Endodermal cell (in vitro differentiated cells): ENCODE measurements around the gene SHISA3. TPM values are rescaled to one million over a fixed set of nuclear protein-coding genes. Genes with fewer than 3 reads are reported as not detected.

Experiments used
- DNase-seq: peaks from one replicate; pipeline ENCODE4 v3.0.0-alpha.2; 2017
- H3K27ac ChIP-seq: 2 replicates; pipeline ENCODE4 v1.5.1; 2013; ENCODE audit warnings: mild to moderate bottlenecking, low read depth, low read length, moderate library complexity
- H3K27me3 ChIP-seq: 2 replicates; pipeline ENCODE4 v1.6.1; 2013; ENCODE audit warnings: mild to moderate bottlenecking, low read length, moderate library complexity; ENCODE audit not compliant: insufficient read depth, control insufficient read depth, poor library complexity, severe bottlenecking
- H3K36me3 ChIP-seq: 2 replicates; pipeline ENCODE4 v1.7.0; 2013; ENCODE audit warnings: mild to moderate bottlenecking, low read length, moderate library complexity; ENCODE audit not compliant: control insufficient read depth, insufficient read depth
- H3K4me1 ChIP-seq: one replicate; pipeline ENCODE4 v1.7.0; 2013; ENCODE audit warnings: low read length; ENCODE audit not compliant: control insufficient read depth, insufficient read depth
- H3K4me3 ChIP-seq: 2 replicates; pipeline ENCODE4 v1.5.1; 2013; ENCODE audit warnings: mild to moderate bottlenecking, low read length, moderate library complexity
- H3K9ac ChIP-seq: 2 replicates; pipeline ENCODE4 v1.6.1; 2013; ENCODE audit warnings: mild to moderate bottlenecking, low read length, moderate library complexity; ENCODE audit not compliant: poor library complexity, severe bottlenecking; ENCODE audit errors: extremely low read depth
- H3K9me3 ChIP-seq: 2 replicates; pipeline ENCODE4 v1.6.1; 2013; ENCODE audit warnings: mild to moderate bottlenecking, low read length, moderate library complexity; ENCODE audit not compliant: control insufficient read depth
- H3K27ac Mint-ChIP-seq: 2 replicates; pipeline ENCODE4 v1.8.0; 2020; ENCODE audit warnings: mixed read lengths
- H3K27me3 Mint-ChIP-seq: 2 replicates; pipeline ENCODE4 v1.8.0; 2021; ENCODE audit warnings: mild to moderate bottlenecking, mixed read lengths; ENCODE audit not compliant: insufficient read depth
- H3K36me3 Mint-ChIP-seq: 2 replicates; pipeline ENCODE4 v1.8.0; 2020; ENCODE audit warnings: low read depth, mixed read lengths
- H3K4me1 Mint-ChIP-seq: 2 replicates; pipeline ENCODE4 v1.8.0; 2020; ENCODE audit warnings: mixed read lengths
- H3K4me3 Mint-ChIP-seq: 2 replicates; pipeline ENCODE4 v1.8.0; 2020; ENCODE audit warnings: mild to moderate bottlenecking, moderate library complexity, mixed read lengths
- H3K9me3 Mint-ChIP-seq: 2 replicates; pipeline ENCODE4 v1.8.0; 2020; ENCODE audit warnings: mild to moderate bottlenecking, mixed read lengths
- CTCF ChIP-seq: fragments of 200-600 bp; sonication (generic); conservative IDR thresholded peaks from 2 replicates; pipeline ENCODE4 v1.5.0; 2021; ENCODE audit warnings: antibody characterized with exemption, mild to moderate bottlenecking
- WGBS, 2 experiments: methylation state at CpG; one replicate each; pipeline versions ENCODE4 v1.1.5 to v1.1.7; 2013; ENCODE audit warnings: missing lambda C conversion rate in 2 of 2, mixed read lengths in 1 of 2; ENCODE audit not compliant: insufficient coverage in 1 of 2, insufficient read length in 1 of 2; 5-methylcytosine and 5-hydroxymethylcytosine counted together
- long read RNA-seq, 4 experiments: library from polyadenylated mRNA in 2 of 4; library from RNA in 1 of 4; library from capped mRNA in 1 of 4; stranded (forward) in 3 of 4; unstranded in 1 of 4; transcript quantifications; one replicate each; pipeline ENCODE4 v2.0.0, GENCODE V29; 2020 to 2021; ENCODE audit warnings: inconsistent platforms in 1 of 4
- polyA plus RNA-seq, 2 experiments: library from polyadenylated mRNA; stranded (reverse); fragments of 50-300 nt; gene quantifications; one replicate each; pipeline ENCODE4 v1.2.3, GENCODE V29; 2013
- total RNA-seq, 2 donors: library from RNA; stranded (reverse); fragmentation: NEBNext Ultra II Directional in 1 of 2; extraction: Animal tissue kit (Norgen Biotek cat#: 25700) in 1 of 2; gene quantifications; 2 replicates in 1 of 2; 3 replicates in 1 of 2; pipeline ENCODE4 v1.2.1, GENCODE V29; 2021

Gene SHISA3
- total RNA-seq, result 10 to 100 TPM; 18.0 to 37.0 TPM
- polyA plus RNA-seq (2013, experiment 1 of 2), result 3.2 TPM
- polyA plus RNA-seq (2013, experiment 2 of 2), result 3.0 TPM
- long read RNA-seq, experiment 1, transcript SHISA3-201 (2 exons, 1,971 nt), result major isoform, 8 of 10 reads
- long read RNA-seq, experiment 1, partial matches to known transcripts, result 2 of 10 reads
- long read RNA-seq, experiment 1, other reads (novel, unspliced or antisense), result 0 of 10 reads
- long read RNA-seq, experiment 2, transcript SHISA3-201 (2 exons, 1,971 nt), result major isoform, 10 of 11 reads
- long read RNA-seq, experiment 2, partial matches to known transcripts, result 0 of 11 reads
- long read RNA-seq, experiment 2, other reads (novel, unspliced or antisense), result 1 of 11 reads
- long read RNA-seq, experiment 3, transcript SHISA3-201 (2 exons, 1,971 nt), result major isoform, 79 of 86 reads
- long read RNA-seq, experiment 3, partial matches to known transcripts, result 4 of 86 reads
- long read RNA-seq, experiment 3, other reads (novel, unspliced or antisense), result 3 of 86 reads
- long read RNA-seq, experiment 4, result 0 reads

GRCh38 chr4:42396752-42397634 lies at the start of gene SHISA3:
SHISA3 (plus strand) TSS chr4:42397488; CDS start chr4:42398057, 569 bp downstream.
- H3K9me3 ChIP-seq, result no peaks in the 10 kb centered on the region
- Mint-ChIP-seq H3K27me3 (peaks cover 81% of the 10 kb centered on the region), H3K4me3 (peak within 1 kb of the TSS; percentile 81), H3K36me3 (peaks cover 9% of the 10 kb centered on the region), H3K27ac (no peak within 1 kb of the TSS), H3K9me3 (no peaks in the 10 kb centered on the region), H3K4me1 (peaks cover 38% of the 10 kb centered on the region)
- no peak for TF ChIP-seq CTCF
- no peak within 1 kb of the TSS for H3K9ac ChIP-seq
- DNase-seq, result peak; percentile 86
- H3K27me3 ChIP-seq, result peaks cover 68% of the 10 kb centered on the region
- H3K27ac ChIP-seq, result no peak within 1 kb of the TSS
- H3K4me3 ChIP-seq, result peak within 1 kb of the TSS; percentile 92
- WGBS, 2 experiments, result 2 to 5% methylated on average over 19 to 61 of the region's 61 CpGs
- no peaks in the 10 kb centered on the region for H3K4me1 ChIP-seq
- no peaks in the 10 kb centered on the region for H3K36me3 ChIP-seq

- Mint-ChIP-seq H3K27ac (no peak overlapping the region), H3K27me3 (no peaks in the 10 kb centered on the region), H3K4me3 (no peak overlapping the region), H3K4me1 (peaks cover 4% of the 10 kb centered on the region), H3K9me3 (no peaks in the 10 kb centered on the region), H3K36me3 (no peaks in the 10 kb centered on the region)
- H3K9me3 ChIP-seq, result no peaks in the 10 kb centered on the region
- no peak overlapping the region for H3K9ac ChIP-seq
- H3K4me1 ChIP-seq, result no peaks in the 10 kb centered on the region
- no peak overlapping the region for H3K4me3 ChIP-seq
- no peak overlapping the region for H3K27ac ChIP-seq
- no peaks in the 10 kb centered on the region for H3K27me3 ChIP-seq
- WGBS, 2 experiments, result 80 to 93% methylated on average over 1 to 2 of the region's 2 CpGs
- TF ChIP-seq CTCF, result no peak
- no peak for DNase-seq
- no peaks in the 10 kb centered on the region for H3K36me3 ChIP-seq
Observed at GRCh38 chr4:42348247-42348646, 49.0 kb upstream of the SHISA3 start.

- Histone ChIP-seq H3K4me3 (no peak overlapping the region), H3K27ac (no peak overlapping the region), H3K36me3 (no peaks in the 10 kb centered on the region), H3K27me3 (no peaks in the 10 kb centered on the region), H3K9ac (no peak overlapping the region), H3K9me3 (no peaks in the 10 kb centered on the region), H3K4me1 (no peaks in the 10 kb centered on the region)
- Mint-ChIP-seq H3K4me1 (peaks cover 4% of the 10 kb centered on the region), H3K27me3 (no peaks in the 10 kb centered on the region), H3K36me3 (no peaks in the 10 kb centered on the region), H3K4me3 (no peak overlapping the region), H3K27ac (no peak overlapping the region), H3K9me3 (no peaks in the 10 kb centered on the region)
- TF ChIP-seq CTCF, result no peak
- no peak for DNase-seq
- 93 to 96% methylated on average over 3 to 5 of the region's 5 CpGs for WGBS, 2 experiments
Observed at GRCh38 chr4:42348692-42349091, 48.6 kb upstream of the SHISA3 start.
